Stimulated activated CD4-positive, alpha-beta T cell treated with anti-CD3 and anti-CD28 coated beads, TNF-alpha, amount 100 ng/mL, for 1 hour (primary cell): ENCODE measurements around the gene EMC10.
"Not testable (repeated sequence)": the region's sequence is repeated elsewhere in the genome, so short reads cannot be mapped to it uniquely, and the experiment has no call there.

Source experiments
- DNase-seq, 3 donors: peaks; one replicate each; pipeline ENCODE4 v3.0.0-alpha.2; 2020; ENCODE audit warnings: low read depth in 3 of 3, low spot score in 1 of 3

The EMC10 gene

DNA sequence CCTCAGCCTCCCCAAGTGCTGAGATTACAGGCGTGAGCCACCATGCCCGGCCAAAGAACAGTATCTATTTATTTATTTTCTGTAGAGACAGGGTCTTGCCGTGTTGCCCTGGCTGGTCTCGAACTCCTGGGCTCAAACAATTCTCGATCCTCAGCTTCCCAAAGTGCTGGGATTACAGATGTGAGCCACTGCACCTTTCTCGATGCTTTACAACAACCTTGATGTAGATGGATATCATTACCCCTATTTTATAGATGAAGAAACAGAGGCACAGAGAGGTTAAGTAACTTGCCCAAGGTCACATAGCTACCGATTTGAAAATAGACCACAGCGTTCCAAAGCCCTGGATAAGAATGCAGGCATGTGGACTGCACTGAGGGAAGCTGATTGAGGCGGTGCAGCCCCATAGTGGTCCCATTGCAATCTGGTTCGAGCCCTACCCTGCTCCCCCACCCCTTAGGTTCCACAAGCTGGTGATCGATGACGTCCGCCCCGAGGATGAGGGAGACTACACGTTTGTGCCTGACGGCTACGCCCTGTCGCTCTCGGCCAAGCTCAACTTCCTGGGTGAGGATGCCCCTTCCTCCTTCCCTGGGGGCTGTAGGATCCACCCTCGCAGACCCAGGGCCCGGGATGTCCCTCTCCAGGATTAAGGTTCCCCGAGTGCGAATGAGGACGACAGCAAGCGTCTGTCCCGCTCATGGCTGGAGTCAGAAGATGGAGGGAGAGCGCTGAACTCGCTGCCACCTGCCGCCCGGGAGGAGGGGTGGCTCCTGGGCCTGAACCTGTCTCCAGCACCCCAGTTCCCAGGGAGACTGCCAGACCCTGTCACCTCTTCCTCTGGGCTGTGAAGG is 25.7 kb upstream of the EMC10 start:
- no peak for DNase-seq

DNA sequence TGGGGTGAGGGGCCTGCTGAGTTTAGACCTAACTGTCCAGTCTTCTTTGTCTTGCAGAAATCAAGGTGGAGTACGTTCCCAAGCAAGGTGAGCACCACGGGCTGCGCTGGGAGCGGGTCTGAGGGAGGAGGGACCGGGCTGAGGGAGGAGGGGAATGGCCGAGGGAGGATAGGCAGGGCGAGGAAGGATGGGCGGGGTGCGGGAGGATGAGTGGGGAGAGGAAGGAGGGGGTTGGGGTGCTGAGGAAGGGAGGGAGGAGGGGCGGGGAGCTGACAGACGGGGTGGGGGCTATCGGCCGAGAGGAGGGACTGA is 25.1 kb upstream of the EMC10 start:
- DNase-seq, result no peak

DNA sequence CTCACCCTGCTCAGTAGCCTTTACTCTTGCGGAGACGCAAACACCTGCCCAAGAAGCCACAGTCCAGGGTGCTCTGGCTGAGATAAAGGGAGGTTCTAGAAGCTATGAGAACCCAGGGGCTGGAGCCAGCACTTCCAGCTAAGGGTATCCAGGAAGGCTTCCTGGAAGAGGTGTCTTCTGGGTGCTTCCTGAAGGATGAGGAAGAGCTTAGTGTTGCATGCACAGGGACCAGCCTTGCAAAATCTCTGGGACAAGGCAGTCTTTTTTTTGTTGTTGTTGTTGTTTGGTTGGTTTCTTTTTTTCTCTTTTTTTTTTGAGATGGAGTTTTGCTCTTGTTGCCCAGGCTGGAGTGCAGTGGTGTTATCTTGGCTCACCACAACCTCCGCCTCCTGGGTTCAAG is 23.1 kb upstream of the EMC10 start:
- DNase-seq, result no peak

DNA sequence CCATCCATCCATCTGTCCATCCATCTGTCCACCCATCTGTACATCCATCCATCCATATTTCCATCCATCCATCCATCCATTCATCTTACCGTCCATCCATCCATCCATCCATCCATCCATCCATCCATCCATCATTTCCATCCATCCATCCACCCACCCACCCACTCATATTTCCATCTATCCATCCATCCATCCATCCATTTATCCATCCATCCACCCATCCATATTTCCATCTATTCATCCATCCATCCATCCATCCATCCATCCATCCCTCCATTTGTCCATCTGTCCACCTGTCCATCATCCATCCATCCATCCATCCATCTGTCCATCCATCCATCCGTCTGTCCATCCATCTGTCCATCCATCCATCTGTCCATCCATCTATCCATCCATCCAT is 20.3 kb upstream of the EMC10 start:
- DNase-seq, result no peak

DNA sequence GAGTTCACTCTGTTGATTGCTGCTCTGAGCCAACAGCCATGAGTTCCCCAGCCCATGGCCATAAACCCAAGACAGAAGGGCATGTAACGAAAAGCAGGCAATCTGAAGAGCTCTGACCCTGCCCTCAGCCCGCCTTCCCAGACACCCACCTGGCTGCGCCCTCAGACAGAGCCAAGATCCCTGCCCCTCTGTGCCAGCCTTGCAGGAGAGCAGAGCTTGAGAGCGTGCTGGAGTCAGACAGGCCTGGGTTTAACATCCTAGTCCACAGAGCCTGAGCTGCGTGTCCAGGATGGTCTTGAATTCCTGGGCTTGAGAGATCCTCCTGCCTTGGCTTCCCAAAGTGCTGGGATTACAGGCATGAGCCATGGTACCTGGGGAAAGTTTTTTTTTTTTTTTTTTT is 19.0 kb upstream of the EMC10 start:
- no peak for DNase-seq

DNA sequence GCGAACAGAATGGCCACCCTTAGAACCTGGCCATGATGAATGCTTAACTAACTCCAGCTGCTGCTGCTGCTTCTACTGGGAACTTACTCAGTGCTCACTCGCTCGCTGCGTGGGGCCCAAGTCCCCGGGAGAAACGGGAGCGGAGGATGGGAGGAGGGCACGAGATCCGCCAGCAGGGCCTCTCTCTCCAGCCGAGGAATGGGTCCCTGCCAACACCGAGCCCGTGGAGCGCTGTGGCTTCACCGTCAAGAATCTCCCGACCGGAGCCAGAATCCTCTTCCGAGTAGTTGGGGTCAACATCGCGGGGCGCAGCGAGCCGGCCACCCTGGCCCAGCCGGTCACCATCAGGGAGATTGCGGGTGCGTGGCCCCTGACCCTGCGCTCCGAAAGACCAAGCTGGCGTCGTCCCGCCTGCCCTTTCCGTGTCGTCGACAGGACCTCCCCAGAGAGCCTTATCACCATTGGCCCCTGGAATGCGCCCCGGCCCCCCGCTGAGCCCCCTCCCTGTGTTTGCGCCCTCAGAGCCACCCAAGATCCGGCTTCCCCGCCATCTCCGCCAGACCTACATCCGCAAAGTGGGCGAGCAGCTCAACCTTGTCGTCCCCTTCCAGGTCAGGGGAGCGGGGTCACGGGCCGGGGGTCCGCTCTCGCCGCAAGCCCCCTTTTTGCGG is 17.8 kb upstream of the EMC10 start:
- no peak for DNase-seq

DNA sequence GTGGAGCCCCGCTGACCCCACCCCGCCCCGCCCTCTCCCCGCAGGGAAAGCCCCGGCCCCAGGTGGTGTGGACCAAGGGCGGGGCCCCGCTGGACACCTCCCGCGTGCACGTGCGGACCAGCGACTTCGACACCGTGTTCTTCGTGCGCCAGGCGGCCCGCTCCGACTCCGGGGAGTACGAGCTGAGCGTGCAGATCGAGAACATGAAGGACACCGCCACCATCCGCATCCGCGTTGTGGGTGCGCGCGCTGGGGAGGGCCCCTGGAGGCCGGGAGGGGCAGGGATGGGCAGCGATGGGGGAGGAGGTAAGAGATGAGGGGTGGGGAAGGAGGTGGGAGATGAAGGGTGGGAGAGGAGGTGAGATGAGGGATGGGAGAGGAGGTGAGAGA is 17.2 kb upstream of the EMC10 start:
- DNase-seq, result no peak

DNA sequence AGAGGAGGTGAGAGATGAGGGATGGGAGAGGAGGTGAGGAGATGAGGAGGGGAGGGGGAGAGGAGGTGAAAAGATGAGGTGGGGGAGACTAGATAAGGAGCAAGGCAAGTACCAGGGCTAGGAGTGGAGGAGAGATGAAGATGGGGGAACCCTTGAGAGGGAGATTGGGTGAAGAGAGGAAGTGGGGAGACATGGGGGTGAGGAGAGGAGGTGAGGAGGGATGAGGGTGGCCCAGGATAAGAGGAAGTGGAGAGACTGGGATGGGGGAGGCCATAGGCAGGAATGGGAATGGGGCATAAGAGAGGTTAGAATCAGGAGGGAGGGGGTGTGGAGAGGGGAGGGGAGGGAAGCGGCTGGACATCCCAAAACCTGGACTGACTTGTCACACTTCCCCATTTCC is 16.7 kb upstream of the EMC10 start:
- DNase-seq, result no peak

DNA sequence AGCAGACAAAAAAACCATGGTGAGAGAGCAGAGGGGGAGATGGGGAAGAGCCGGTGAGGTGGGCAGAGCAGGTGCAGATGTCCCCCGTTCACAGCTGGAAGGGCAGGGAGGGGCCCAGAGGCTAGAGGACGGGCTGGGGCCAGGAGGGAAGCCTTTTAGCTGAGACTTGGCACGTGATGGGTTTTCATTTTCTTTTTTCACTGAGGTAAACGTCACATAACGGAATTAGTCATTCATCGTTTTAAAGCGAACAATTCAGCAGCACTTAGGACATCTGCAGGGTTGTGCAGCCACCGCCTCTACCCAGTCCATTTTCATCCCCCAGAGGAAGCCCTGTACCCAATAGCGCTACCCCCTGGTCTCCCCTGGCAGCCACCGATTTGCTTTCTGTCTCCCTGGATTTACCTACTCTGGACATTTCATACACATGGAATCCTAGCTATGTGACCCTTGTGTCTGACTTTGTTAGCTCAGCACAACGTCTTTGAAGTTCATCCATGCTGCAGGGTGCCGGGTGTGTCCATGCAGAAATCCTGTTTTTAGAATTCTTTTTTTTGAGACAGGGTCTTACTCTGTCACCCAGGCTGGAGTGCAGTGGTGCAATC is 16.0 kb upstream of the EMC10 start:
- no peak for DNase-seq

DNA sequence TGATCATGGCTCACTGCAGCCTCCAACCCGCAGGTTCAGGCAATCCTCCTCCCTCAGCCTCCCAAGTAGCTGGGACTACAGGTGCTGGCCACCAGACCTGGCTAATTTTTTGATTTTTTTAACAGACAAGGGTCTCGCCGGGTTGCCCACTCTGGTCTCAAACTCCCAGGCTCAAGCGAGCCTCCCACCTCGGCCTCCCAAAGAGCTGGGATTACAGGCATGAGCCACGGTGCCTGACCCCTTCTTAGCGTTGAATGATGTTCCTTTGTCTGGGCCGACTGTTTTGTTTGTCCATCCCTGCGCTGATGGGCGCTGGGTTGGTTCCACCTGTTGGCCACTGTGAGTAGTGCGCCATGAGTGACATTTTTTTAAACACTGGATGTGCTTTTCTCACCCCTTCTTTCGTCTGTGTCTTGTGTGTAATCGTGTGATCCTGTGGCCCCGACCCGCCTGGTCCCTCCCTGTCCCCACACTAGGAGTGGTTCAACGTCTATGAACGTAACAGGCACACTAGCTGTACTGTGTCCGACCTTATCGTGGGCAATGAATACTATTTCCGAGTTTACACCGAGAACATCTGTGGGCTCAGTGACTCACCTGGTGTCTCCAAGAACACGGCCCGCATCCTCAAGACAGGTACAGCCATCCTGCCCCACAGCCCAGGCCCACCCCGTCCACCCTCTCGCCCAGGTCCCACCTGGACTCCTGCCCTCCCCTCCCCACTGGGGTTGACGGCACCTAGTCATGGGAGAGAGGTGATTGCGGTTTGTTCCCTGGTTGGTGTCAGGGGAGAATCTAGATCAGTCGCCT is 15.0 kb upstream of the EMC10 start:
- DNase-seq, result peak; percentile 11 to 43 (median 15)

DNA sequence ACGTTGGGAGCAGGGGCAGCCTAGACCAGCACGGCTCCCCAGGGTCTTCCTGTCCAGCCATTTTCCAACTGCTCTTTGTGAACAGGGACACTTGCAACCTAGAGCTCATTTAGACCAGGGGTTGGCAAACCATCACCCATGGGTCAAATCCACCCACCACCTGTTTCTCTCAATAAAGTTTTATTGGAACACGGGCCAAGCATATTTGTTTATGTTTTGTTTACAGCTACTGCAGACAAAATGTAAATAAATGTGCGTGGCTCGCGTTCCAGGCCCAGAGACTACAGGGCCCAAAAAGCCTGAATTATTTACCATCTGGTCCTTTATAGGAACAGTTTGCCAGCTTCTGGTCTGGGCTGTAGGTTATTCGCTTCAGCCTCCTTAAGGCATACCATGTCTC is 13.3 kb upstream of the EMC10 start:
- no peak for DNase-seq

DNA sequence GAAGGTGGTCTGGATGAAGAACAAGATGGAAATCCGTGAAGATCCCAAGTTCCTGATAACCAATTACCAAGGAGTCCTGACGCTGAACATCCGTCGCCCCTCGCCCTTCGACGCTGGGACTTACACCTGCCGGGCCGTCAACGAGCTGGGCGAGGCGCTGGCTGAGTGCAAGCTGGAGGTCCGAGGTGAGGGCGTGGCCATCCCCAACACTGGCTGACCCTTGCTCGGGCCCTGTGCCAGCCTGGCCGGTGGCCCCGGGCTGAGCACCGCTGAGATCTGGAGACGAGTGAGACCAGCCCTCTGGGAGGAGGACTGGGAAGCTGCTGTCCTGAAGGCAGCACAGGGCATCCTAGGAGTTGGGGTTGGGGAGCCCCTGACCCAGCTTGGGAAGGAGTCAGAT is 12.0 kb upstream of the EMC10 start:
- DNase-seq, result no peak

DNA sequence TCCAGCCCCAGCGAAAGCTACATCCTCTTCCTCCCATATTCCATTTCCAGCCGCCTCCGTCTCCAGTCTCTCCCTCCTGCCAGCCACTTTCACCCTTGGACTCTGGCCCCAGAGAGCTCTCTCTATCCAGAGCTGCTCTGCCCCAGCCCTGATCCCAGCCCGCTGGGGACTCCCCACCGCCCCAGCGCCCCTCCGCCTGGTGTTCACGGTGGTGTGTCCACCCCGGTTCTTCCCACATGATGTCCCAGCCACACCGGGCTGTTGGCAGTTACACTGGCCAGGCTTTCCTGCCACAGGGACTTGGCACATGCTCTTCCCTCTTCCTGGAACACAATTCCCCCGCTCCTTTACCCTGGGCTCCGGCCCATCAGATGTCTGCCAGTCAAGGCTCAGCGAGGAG is 11.3 kb upstream of the EMC10 start:
- no peak for DNase-seq

DNA sequence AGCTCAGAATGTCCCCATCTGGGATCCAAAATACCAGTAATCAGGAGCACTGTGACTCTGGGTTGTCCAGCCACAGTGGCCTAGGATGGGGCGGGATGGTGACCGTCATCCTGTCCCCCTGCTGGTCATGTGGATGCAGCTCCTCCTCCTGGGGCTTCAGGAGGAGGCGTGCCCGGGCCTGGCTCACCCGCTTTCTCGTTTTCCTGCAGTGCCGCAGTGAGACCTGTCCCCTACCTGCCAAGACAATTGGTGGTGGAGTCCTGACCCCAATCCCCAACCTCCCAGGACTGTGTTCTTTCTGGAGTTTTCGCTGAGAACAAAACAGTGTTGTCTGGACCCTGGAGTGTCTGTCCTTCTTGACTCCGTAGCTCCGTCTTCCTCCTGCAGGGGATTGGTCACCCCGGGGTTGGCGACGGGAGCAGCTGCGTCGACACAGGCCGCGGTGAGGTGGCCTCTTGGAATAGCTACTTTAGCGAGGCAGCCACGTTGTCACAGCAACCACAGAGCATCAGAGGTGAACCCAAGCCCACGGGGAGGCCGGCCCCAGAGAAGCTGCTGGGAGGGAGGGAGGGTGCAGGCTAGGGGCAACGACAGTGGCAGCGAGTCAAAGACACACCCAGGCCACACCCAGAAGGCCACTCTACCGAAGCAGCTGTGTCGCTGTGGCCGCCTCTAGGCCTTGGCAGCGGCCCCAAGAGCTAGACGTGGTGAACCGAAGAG is 10.2 kb upstream of the EMC10 start:
- DNase-seq, result no peak

DNA sequence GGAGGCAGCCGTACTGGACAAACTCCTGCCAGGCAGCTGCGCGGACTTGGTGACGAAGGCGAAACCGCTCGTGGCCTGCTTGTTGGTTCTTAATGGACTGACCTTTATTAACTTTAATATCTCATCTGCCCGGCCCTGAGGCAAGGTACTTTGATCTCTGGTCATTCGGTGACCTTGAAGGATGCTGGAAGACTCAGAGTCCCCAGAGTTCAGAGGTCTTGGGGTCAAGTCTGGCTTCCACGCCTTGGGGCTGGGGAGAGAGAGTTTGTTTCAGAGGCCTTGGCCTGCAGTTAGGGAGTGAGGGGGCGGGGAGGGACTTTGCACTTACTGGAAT is 9.6 kb upstream of the EMC10 start:
- no peak for DNase-seq

DNA sequence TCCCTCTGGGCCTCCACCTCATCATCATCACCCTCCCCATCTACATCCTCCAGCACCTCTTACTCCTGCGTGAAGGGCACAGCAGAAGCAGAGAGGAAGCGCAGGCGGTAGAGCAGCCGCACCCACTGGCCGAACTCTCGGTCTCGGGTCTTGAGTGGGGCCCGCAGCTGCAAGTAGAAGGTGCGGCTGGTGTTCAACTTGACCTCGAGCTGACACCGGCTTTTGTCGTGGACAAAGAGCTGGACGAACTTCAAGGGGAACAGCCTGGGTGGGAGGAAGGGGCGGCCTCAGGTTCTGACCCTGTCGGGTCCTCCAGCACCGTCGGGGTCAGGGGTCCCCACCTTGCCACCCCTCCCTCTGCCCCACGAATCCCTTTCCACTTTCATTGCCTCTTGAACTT is 8.7 kb upstream of the EMC10 start:
- DNase-seq, result no peak

DNA sequence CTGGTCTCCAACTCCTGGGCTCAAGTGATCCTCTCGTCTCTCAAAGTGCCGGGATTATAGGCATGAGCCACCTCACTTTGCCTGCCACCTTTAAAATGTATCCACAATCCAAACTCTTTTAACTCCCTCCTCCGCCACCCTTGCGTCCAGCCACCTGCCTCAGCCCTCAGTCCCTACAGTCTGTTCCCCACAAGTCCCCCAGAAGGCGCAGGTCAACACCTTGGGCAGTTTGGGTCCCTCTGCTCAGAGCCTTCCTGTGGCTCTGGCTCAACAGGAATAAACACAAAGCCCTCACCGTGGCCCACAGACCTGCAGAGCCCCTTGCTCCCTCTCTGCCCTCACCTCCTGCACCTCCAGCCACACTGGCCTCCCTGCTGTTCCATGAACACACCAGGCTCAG is 7.5 kb upstream of the EMC10 start:
- no peak for DNase-seq

DNA sequence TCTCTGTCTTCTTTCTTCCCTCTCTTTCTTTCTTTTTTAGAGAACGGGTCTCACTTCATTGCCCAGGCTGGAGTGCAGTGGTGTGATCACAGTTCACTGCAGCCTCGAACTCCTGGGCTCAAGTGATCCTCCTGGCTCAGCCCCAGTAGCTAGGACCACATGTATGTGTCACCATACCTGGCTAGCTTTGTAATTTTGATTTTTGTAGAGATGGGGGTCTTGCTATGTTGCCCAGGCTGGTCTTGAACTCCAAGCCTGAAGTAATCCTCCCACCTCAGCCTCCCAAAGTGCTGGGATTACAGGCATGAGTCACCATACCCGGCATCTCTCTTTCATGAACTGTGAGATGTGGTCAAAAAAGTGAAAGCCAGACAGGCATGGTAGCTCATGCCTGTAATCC is 3.0 kb upstream of the EMC10 start:
- not testable (repeated sequence) for DNase-seq

DNA sequence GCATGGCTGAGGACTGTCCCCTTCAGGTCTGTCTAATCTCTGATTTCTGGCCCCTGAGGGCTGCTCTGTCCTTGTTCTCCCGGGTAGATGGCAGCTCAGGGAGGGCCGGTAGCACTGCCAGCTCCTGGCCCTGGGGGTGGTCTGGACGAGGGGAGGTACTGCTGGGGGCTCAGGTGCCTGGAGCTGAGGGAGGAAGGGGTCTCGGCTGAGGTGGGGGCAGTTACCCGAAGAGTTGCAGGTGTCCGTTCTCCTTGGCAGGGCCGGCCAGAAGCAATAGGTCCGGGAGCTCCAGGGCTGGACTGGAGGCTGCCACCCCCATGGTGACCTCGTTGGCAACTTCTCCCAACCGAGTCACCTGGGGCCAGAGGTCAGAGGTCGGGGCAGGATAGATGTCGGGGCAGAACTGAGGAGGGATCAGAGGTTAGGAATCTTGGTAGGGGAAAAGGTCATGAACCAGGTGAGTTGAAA is 1.2 kb upstream of the EMC10 start:
- no peak for DNase-seq

DNA sequence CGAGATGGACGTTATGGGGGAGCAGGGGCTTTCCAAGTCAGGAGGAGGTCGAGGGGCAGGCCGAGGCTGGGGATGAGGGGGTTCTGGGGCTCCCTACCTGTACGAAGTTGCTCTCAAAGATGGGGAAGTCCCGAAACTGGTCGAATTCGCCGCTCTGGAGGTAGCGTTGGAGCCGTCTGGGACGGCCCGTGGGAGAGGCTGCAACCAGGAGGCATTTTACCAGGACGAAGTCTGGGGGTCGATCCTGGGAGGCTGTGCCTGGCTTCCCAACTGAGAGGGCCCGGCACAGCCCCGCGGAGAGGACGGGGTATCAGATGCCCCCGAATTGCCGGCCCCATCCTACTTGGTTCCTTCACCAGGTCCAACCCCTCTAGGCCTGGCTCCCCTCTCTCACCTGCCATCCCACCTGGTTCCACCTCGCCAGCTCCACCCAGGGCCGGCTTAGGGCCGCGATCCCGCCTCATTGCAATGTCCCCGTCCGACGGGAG is 527 bp upstream of the EMC10 start:
- no peak for DNase-seq

DNA sequence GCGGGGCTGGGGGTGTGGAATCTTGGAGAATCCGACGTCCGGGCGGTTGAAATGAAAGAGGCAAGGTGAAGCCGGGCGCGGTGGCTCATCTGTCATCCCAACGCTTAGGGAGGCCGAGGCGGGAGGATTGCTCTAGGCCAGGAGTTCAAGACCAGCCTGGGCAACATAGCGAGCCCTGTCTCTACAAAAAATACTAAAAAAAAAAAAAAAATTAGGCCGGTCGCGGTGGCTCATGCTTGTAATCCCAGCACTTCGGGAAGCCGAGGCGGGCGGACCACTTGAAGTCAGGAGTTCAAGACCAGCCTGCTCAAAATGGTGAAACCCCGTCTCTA is 566 bp downstream of the EMC10 start:
- DNase-seq, result no peak
